Fibroblast of lung (primary cell): ENCODE data around the gene NMT1.

Source experiments
- CTCF ChIP-seq, 2 donors: IDR thresholded peaks in 1 of 2; conservative IDR thresholded peaks in 1 of 2; 1 replicate in 1 of 2; 2 replicates in 1 of 2; pipeline ENCODE4 v1.5.1; 2011 to 2012; ENCODE audit warnings: low read length in 2 of 2, control low read depth in 1 of 2, inconsistent platforms in 1 of 2, low read depth in 1 of 2, mild to moderate bottlenecking in 1 of 2
- EZH2 ChIP-seq: IDR thresholded peaks from 2 replicates; pipeline ENCODE4 v1.5.1; 2012; ENCODE audit warnings: low read length, control low read depth, mild to moderate bottlenecking; ENCODE audit errors: missing control alignments

DNA sequence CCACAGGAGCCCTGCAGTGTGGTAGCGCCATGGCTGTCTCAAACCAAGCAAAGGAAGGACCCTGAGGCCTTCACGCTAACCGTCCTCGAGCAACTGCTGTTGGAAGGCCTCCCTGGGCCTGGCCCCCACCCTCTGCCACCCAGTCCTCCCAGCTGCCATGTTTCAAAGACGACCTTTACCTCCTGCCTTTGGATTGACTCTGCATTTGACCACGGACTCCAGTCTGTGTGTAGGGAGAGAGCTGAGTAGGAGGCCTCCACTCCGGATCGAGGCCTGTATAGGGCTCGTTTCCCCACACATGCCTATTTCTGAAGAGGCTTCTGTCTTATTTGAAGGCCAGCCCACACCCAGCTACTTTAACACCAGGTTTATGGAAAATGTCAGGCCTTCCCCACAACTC, 46.9 kb downstream of the NMT1 start:
- TF ChIP-seq CTCF (conservative IDR thresholded peaks at IDR 0.05 in 1 of 2, IDR thresholded peaks at IDR 0.05 in 1 of 2; ENCODE audit: low read depth in 1 of 2, low read length in 2 of 2) (no peak), EZH2 (no peak)
